HG03342 (cell line): ENCODE results near the gene WDR6.
A peak's percentile ranks its signal among the peaks of the same experiment; 100 is the strongest.

Source experiments
- ATAC-seq: cut with Tn5 transposase; IDR thresholded peaks from one replicate; pipeline ENCODE4 v1.9.1; 2021; ENCODE audit warnings: mild to moderate bottlenecking, moderate library complexity; ENCODE audit not compliant: unreplicated experiment

Gene WDR6, protein sequence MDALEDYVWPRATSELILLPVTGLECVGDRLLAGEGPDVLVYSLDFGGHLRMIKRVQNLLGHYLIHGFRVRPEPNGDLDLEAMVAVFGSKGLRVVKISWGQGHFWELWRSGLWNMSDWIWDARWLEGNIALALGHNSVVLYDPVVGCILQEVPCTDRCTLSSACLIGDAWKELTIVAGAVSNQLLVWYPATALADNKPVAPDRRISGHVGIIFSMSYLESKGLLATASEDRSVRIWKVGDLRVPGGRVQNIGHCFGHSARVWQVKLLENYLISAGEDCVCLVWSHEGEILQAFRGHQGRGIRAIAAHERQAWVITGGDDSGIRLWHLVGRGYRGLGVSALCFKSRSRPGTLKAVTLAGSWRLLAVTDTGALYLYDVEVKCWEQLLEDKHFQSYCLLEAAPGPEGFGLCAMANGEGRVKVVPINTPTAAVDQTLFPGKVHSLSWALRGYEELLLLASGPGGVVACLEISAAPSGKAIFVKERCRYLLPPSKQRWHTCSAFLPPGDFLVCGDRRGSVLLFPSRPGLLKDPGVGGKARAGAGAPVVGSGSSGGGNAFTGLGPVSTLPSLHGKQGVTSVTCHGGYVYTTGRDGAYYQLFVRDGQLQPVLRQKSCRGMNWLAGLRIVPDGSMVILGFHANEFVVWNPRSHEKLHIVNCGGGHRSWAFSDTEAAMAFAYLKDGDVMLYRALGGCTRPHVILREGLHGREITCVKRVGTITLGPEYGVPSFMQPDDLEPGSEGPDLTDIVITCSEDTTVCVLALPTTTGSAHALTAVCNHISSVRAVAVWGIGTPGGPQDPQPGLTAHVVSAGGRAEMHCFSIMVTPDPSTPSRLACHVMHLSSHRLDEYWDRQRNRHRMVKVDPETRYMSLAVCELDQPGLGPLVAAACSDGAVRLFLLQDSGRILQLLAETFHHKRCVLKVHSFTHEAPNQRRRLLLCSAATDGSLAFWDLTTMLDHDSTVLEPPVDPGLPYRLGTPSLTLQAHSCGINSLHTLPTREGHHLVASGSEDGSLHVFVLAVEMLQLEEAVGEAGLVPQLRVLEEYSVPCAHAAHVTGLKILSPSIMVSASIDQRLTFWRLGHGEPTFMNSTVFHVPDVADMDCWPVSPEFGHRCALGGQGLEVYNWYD

DNA sequence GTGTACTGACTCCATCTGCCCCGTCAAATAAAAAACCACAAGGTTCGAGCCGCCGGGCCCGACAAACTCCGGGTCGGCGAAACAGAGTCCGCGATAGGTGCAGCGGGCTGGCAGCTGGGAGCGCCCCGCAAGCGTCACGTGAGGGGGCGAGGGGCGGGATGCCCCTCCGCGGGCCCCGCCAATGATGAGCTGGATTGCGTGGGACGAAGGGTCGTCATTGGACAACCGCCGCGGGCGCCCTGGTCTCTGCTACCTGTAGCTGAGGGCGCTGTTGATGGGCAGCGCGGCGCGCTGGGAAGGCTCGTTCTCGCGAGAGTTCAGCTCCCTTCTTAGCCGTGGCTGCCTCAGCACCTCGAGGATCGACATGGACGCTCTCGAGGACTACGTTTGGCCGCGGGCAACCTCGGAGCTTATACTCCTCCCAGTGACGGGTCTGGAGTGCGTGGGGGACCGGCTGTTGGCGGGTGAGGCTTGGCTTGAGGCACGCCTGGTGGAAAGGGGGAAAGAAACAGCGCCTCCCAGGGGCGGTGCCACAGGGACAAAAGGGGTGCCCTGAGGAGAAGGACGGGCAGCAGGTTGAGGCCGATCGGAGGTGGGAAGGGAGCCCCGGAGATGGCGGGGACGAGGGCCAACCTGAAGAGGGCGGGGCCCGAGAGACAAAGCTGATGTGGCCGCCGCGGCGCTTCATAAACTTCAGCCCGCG lies at the start of gene WDR6:
TSS of gene WDR6 (plus strand) at position 324 of the 703 bp plus-strand sequence. CDS start at position 365, 41 bp downstream.
- peak; percentile 84 for ATAC-seq

DNA sequence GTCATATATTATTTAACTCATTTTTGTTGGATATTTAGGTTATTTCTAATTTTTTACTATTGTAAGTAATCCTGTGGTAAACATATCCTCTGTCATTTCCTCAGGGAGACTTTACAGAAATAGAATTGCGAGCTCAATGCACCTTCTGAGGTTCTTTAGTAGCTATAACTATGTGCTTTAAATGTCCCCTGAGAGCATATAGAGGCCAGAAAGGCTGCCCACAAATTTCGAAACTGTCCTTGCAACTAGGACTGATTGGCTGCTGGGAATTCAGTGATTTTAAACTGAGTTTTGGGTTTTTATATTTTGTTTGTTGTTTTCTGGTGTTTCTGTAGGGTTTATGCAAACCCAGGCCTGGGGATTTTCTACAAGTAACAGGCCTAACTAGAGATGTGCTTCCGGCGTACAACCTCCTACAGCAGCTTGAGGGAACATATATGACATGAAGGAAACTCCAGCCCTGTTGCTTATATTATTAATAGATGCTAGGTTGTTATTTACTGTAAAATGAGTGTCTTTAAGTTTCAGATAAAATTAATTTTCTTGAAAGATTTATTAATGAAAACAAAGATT lies 46.3 kb upstream of the WDR6 start:
- ATAC-seq: no peak

DNA sequence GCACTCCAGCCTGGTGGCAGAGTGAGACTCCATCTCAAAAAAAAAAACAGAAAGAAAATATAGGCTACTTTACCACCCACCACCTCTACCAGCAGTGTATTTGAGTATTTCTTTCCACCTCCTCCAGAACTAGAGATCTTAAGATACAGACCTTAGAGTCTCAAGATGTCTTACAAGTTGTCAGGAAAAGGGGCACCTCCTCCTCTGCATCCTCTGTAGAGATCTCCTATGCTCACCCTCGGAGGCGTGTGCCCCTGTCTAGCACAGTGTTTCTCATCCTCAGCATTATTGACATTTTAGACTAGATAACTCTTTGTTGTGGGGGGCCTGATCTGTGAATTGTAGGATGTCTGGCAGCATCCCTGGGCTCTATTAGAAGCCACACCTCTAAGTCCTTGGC lies 44.9 kb upstream of the WDR6 start:
- no peak for ATAC-seq

DNA sequence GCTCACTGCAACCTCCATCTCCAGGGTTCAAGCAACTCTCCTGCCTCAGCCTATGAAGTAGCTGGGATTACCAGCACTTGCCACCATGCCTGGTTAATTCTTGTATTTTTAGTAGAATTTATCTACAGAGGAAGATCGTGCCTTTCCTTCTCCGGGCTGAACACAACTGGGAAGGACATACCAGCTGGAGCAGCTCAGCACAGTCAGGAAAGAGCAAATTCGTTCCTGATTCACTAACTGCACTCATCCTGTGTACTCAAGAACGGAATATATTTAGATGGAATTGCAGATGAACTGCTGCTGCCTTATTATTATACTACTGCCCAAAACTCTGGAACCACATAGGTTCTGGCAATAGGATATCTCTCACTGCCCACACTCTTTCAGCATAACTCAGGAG lies 44.3 kb upstream of the WDR6 start:
- no peak for ATAC-seq

DNA sequence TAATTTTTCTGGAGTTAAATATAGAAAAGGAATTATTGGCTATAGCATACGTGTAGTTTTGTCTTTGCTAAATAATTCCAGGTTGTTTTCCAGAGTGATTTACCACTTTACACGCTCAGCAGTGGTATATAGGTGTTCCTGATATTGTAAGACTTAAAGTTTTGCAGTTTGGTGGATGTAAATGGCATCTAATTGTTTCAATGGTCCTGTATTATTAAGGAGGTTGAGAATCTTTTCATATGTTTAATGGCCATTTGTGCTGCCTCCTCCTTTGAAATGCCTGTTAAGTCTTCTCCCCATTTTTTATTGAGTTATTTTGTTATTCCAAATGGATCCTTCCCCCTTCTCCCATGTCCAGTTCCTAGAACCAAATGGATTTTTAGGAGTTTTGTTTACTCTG lies 43.6 kb upstream of the WDR6 start:
- ATAC-seq: no peak

DNA sequence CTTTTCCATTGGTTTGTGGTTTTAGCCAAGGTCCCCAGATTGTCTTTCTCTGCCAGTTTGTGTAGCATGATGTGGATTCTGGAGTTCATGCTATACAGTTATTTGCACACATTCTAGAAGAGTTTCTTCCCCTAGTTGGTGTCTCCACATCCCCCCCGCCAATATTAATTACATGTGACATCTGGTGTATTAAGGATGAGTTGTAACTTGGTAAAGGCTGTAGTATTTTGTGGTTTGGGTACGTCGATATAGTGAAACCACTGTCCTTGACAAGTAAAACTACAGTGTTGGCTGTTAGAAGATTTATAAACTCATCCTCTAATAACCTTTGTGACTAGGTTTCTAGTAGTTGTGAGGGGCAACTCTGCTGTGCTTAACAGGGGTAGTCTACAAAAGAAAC lies 40.8 kb upstream of the WDR6 start:
- ATAC-seq: no peak

DNA sequence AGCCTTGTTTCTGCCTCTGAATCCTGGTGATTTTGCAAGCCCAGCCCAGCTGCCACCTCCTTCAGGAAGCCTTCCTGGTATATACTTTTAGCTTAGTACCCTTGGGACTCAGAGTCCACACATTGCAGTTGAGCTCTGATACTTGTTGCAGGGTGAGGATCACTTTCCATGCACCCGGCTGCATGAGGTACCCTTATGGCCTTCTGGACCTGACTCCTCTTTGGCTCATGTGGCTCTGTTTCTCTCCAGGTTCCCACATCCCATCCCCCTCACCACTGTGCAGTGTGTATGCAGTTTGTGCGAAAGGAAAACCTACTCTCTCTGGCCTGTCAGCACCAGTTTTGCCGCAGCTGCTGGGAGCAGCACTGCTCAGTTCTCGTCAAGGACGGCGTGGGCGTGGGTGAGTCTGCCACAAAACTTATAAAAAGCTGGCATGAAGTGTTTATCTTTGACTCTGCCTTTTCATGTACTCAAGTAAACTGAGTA lies 40.3 kb upstream of the WDR6 start:
- ATAC-seq: no peak

DNA sequence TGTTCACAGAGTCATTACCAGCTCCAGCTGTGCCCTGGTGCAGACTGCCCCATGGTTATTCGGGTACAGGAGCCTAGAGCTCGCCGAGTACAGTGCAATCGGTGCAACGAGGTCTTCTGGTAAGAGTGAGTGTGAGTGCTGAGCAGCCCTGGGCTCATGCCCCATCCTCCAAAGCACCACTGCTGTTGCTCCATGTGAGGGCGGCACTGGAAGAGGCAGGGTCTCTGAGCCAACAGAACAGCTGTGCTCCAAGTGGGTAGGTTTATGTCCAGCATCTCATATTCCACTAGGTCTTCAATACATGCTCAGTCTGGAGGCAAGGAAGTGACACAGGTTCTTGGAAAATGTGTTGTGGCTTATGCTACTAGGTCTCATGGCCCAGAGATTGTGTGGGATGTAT lies 36.6 kb upstream of the WDR6 start:
- ATAC-seq: no peak

DNA sequence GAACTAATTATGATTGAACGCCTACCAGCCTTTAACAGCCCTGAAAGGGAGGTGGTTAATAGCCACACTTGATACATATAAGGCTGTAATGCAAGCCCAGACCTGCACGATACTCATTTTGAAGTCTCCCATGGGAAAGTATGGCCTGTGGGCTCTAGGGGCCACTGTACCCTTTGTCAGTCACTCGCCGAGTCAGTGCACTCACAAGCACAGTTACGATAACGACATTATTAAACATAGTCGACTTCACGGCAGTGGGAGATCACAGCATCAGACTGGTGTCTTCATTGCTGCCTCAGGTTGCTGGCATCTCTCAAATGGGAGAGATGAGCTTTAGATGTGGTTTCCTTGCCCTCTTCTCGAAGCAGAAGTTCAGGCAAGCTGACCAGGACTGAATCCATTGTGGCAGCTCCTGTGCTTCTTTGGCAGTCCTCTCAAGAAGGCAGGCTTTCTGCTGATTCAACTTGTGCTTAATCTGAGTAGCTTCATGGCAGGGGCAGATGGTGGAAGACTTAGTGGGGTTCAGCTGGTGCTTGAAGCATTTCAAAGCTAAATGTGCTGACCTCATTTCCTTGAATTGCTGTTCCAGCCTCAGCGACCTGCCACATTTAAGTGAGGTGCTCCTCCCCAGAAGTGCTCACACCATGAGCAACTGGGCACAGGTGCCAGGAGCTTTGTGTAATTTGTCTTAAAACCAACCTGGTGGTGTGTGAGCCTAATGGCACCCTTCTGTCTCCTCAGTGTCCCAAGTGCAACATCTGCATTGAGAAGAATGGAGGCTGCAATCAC lies 32.9 kb upstream of the WDR6 start:
- ATAC-seq: no peak

DNA sequence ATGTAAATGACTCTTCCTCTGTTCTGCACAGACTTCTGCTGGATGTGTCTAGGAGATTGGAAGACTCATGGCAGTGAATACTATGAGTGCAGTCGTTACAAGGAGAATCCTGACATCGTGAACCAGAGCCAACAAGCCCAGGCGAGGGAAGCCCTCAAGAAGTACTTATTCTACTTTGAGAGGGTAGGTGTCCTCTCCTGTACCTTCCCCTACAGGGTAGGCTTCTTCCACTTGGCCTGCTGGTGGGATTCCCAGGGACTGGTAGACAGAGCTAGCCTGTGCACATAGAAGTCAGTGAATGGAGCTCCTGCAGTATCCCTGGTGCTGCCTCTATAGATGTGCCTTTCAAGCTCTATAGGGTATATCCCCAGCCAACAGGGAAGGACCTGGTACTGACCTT lies 27.7 kb upstream of the WDR6 start:
- no peak for ATAC-seq

DNA sequence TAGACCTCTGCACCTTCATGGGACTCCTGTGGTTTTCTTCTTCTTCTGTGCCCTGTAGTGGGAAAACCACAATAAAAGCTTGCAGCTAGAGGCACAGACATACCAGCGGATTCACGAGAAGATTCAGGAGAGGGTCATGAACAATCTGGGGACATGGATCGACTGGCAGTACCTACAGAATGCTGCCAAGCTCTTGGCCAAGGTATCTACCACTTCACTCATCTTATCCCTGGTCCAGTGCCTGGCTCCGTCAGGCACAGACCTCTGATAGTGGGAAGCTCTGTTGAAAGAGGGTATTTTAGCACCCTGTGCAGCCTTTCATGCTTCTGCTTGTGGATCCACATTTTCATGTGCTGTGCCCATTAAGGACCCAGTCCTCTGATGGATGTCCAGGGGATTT lies 26.9 kb upstream of the WDR6 start:
- no peak for ATAC-seq

DNA sequence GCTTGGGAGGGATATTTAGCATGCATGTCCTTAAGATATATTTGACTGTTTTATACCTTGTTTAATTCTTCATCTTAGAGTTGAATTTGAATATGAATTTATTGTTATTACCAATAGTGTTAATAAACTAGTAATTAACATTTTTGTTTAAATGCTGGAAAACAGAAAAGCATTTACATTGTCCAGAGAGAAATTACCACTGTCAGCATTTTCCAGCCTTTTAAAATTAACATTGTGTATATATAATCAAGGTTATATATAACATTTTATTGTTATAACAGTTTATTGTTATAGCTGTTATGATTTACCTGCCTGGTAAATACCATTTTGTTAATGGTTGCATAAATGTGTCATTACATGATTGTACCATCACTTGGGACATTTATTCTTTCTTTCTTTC lies 25.2 kb upstream of the WDR6 start:
- ATAC-seq: no peak

DNA sequence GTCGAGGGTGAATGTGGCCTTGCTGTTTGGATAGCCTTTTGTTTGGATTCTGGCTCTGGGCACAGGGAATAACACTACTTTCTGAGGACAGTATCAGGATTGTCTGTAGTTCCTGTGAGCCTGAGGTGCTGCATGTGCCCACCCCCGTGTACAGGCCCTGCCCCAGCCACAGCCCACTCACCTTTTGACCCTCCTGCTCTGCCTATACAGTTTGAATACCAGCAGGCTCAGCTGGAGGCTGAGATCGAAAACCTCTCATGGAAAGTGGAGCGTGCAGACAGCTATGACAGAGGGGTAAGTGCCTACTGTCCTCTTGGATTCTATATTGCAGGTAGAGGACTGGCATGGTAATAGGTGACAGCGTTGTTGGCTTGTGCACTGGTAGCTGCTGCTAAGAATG lies 24.5 kb upstream of the WDR6 start:
- ATAC-seq: no peak

DNA sequence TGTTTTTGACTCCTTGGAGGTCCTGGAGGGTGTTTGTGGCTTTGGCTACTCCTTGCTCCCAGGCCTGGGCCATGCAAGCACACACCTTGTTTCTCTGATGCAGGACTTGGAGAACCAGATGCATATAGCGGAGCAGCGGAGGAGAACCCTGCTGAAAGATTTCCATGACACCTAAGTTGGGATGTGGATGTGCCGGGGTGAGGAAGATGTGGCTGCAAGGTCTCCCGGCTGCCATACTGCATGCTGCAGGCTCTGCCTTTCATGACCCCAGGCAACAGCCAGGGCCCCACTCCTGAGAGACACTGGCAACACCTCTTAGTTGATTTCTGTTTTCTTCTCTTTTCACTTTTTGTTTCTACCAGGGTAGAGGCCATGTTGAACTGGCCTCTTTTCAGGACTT lies 24.1 kb upstream of the WDR6 start:
- no peak for ATAC-seq

DNA sequence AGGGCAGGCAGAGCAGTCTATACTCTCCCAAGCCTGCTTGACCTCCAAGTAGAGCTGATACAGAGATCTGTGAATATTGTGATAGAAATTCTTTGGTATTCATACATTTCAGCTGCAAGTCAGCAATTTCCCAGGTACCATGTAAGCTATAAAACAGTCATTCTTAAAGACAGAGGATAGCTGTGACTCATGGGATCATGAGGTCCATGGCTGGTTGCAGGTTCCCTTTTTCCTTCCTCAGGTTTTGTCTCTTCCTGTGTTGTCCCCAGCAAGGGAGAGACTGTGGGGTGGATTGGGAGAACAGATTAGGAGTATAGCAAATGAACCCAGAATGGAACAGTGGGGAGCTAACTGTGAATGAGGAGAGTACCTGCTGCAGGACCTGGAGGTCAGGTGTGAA lies 22.5 kb upstream of the WDR6 start:
- no peak for ATAC-seq

DNA sequence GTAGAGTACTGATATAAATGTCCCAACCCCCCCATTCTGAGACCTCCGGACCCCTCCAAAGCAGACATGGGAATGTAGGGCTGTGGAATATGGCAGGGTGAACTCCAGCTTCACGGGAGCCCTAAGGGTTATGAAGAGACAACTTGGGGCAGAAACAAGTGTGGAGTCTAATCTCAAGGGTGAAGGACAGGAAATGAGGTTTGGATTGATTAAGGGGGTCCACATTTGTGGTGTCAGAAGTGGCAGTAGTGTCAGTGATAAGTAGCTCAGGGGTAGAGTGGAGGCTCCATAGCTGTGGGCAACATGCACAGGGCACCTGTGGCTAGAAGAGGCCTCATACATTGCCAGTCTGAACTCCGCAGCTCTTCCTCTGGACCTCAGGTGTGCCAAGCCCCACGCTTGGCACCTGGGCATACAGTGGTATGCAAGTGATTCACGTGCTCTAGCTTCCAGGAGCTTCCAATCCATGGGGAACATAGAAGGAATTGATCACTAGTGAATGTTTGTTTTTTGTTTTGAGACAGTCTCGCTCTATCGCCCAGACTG lies 21.3 kb upstream of the WDR6 start:
- ATAC-seq: no peak

DNA sequence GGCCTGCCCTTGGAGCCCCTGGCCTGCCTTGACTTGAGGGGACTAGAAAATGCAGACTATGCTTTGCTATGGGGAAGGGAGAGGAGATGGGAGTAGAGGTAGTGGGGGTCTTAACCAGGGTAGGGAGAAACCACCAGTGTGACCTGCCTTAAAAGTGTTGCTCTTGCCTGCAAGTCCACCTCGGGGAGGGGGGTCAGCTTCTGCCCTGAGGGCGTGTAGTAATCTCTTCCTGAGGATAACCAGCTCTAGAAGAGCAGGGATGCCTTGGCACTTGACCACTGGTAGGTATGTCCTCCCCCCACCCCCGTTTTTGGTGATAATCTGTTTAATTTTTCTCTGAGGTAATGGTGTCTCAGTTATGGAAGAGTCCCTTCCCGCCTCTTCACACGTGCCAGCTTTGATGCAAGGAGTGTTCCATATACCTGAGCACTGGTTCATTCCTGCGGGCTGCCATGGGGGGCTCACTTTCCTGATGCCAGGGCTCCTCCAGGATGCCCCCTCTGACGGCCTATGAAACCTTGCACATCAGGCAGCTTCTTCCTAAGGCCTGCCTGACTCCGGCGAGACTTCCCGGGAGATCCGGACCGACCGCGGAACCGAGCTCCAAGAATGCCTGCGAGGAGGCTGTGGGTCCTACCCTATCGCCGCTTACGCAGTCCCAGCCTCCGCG lies 17.9 kb upstream of the WDR6 start:
- no peak for ATAC-seq

DNA sequence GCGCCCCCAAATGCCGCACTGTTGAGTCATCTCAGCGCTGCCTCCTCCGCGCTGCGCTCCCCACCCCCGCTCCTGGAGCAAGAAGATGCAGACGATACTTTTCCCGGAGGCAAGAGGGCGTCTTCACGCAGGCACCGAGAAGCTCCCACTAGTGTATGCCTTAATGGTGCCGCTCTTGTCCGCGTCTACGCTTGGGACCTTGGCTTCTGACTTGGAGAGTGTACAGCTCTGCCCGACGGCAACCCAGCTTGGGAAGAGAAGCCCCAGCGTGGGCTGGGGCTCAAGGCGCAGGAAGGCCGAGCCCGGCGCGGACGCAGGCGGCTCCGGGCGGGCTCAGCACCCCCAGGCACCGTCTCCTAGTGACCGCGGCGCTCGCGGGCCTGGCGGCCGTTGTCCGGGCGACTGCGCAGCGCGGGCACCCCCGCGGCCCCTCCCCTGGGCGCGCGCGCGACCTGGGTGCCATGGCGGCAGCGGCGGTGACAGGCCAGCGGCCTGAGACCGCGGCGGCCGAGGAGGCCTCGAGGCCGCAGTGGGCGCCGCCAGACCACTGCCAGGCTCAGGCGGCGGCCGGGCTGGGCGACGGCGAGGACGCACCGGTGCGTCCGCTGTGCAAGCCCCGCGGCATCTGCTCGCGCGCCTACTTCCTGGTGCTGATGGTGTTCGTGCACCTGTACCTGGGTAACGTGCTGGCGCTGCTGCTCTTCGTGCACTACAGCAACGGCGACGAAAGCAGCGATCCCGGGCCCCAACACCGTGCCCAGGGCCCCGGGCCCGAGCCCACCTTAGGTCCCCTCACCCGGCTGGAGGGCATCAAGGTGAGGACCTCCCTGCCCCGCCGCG lies 17.2 kb upstream of the WDR6 start, which contains the start of gene P4HTM:
TSS of gene P4HTM (plus strand) at position 446 of the 840 bp plus-strand sequence. CDS start at position 462, 16 bp downstream.
- peak; percentile 48 for ATAC-seq
